NOMO-1 (cell line): ENCODE measurements around the gene DIPK2B.

ENCODE experiments used
- DNase-seq, 2 experiments: peaks; one replicate each; lab custom pipeline; 2025; ENCODE audit not compliant: unreplicated experiment in 2 of 2; lab: John Stamatoyannopoulos, UW

The DIPK2B gene

GRCh38 chrX:45200741-45201234, at the start of gene DIPK2B:
Gene DIPK2B, minus strand, starts transcription at chrX:45200876. Its CDS starts 50 bp downstream, at chrX:45200826.
- no peak for DNase-seq

GRCh38 chrX:45240301-45240700, 39.6 kb upstream of the DIPK2B start:
- peak in 1 of 2 experiments; percentile 4 for DNase-seq

GRCh38 chrX:45238489-45238888, 37.8 kb upstream of the DIPK2B start:
- DNase-seq: no peak

GRCh38 chrX:45233531-45233930, 32.9 kb upstream of the DIPK2B start:
- DNase-seq: peak in 1 of 2 experiments; percentile 3

GRCh38 chrX:45232139-45232538, 31.5 kb upstream of the DIPK2B start:
- DNase-seq: peak; percentile 26 to 58

GRCh38 chrX:45230410-45230809, 29.7 kb upstream of the DIPK2B start:
- DNase-seq: peak; percentile 77 to 85

- no peak for DNase-seq
Observed at GRCh38 chrX:45229348-45229747, 28.7 kb upstream of the DIPK2B start.

- no peak for DNase-seq
Observed at GRCh38 chrX:45228126-45228525, 27.4 kb upstream of the DIPK2B start.

- no peak for DNase-seq
Observed at GRCh38 chrX:45208121-45208856, 7.6 kb upstream of the DIPK2B start.

- no peak for DNase-seq
Observed at GRCh38 chrX:45202171-45202570, 1.5 kb upstream of the DIPK2B start.

GRCh38 chrX:45198706-45199105, 2.0 kb downstream of the DIPK2B start:
- DNase-seq: no peak

GRCh38 chrX:45198301-45198700, 2.4 kb downstream of the DIPK2B start:
- DNase-seq: no peak

GRCh38 chrX:45196701-45197100, 4.0 kb downstream of the DIPK2B start:
- no peak for DNase-seq

- DNase-seq: no peak
Observed at GRCh38 chrX:45191820-45192409, 8.8 kb downstream of the DIPK2B start.

GRCh38 chrX:45191383-45191782, 9.3 kb downstream of the DIPK2B start:
- DNase-seq: peak; percentile 38 to 86

- no peak for DNase-seq
Observed at GRCh38 chrX:45187731-45188130, 12.9 kb downstream of the DIPK2B start.

GRCh38 chrX:45186643-45187026, 14.0 kb downstream of the DIPK2B start:
- no peak for DNase-seq

GRCh38 chrX:45184211-45184610, 16.5 kb downstream of the DIPK2B start:
- no peak for DNase-seq

GRCh38 chrX:45172890-45173289, 27.8 kb downstream of the DIPK2B start:
- DNase-seq: peak; percentile 46 to 86

- no peak for DNase-seq
Observed at GRCh38 chrX:45166781-45167180, 33.9 kb downstream of the DIPK2B start.

- no peak for DNase-seq
Observed at GRCh38 chrX:45165726-45166125, 35.0 kb downstream of the DIPK2B start.

GRCh38 chrX:45164995-45165394, 35.7 kb downstream of the DIPK2B start:
- DNase-seq: no peak
